AG04450 (cell line): ENCODE results near the gene COA5. TPM values are rescaled to one million over a fixed set of nuclear protein-coding genes. Genes with fewer than 3 reads are reported as not detected.
A peak's percentile ranks its signal among the peaks of the same experiment; 100 is the strongest.

Experiments used
- CTCF ChIA-PET: fragments of 300-600, 350-600 bp; formaldehyde crosslinking; extraction: SDS; loops from one replicate; lab custom pipeline; 2022; ENCODE audit warnings: antibody characterized with exemption, inconsistent platforms; lab: Charles Lee
- POLR2A ChIA-PET: fragments of 350-600 bp; formaldehyde crosslinking; extraction: SDS; loops from one replicate; lab custom pipeline; 2021; ENCODE audit warnings: antibody characterized with exemption, inconsistent platforms; lab: Yijun Ruan, JAX
- DNase-seq: peaks from one replicate; pipeline ENCODE4 v3.0.0-alpha.2; 2011; ENCODE audit warnings: low read depth, low spot score
- H3K27ac ChIP-seq: one replicate; pipeline ENCODE4 v1.5.1; 2012; ENCODE audit warnings: low read depth, low read length, control low read depth
- H3K27me3 ChIP-seq: one replicate; pipeline ENCODE4 v1.6.0; 2012; ENCODE audit warnings: low read length; ENCODE audit not compliant: control insufficient read depth, insufficient read depth
- H3K4me3 ChIP-seq: 2 replicates; pipeline ENCODE4 v1.5.1; 2011; ENCODE audit warnings: mild to moderate bottlenecking, low read depth, low read length, control low read depth
- H3K9me3 ChIP-seq: 2 replicates; pipeline ENCODE4 v1.5.1; 2012; ENCODE audit warnings: low read length; ENCODE audit not compliant: control insufficient read depth, insufficient read depth
- CTCF ChIP-seq: IDR thresholded peaks from 2 replicates; pipeline ENCODE4 v1.5.1; 2011; ENCODE audit warnings: low read depth, low read length, control low read depth, inconsistent platforms
- polyA plus RNA-seq: library from polyadenylated mRNA; depleted of rRNA; stranded (reverse); fragments of >200 nt; gene quantifications from 2 replicates; pipeline ENCODE4 v1.2.3, GENCODE V29; 2011

Gene COA5
- polyA plus RNA-seq, 1 experiment, result 27.4 TPM

- TF ChIP-seq CTCF, result no peak
- H3K27me3 ChIP-seq, result no peaks in the 10 kb centered on the region
- no peak overlapping the region for H3K4me3 ChIP-seq
- no peak for DNase-seq
- no peaks in the 10 kb centered on the region for H3K9me3 ChIP-seq
- H3K27ac ChIP-seq, result peak overlapping the region; percentile 91
- ChIA-PET CTCF (interaction anchor here (1.4 to 2.6 kb wide), 3 partner anchors 10 to 146 kb away, joined by 4 to 14 read pairs (median 8); no protein-coding TSS in a partner anchor), POLR2A (interaction anchor here (0.6 to 0.8 kb wide), 2 partner anchors 10 to 111 kb away, joined by 3 to 4 read pairs; no protein-coding TSS in a partner anchor)
These were observed 49.3 kb downstream of the COA5 start for GRCh38 chr2:98558852-98559530.

- Histone ChIP-seq H3K27me3 (no peaks in the 10 kb centered on the region), H3K4me3 (no peak overlapping the region), H3K27ac (no peak overlapping the region), H3K9me3 (no peaks in the 10 kb centered on the region)
- POLR2A ChIA-PET, result no interaction called here
- no peak for DNase-seq
- CTCF ChIA-PET, result interaction anchor here (0.6 kb wide), 1 partner anchor 40 kb away, joined by 4 read pairs; no protein-coding TSS in a partner anchor
- TF ChIP-seq CTCF, result no peak
These were observed 51.8 kb downstream of the COA5 start for GRCh38 chr2:98556344-98557033.

- TF ChIP-seq CTCF, result no peak
- POLR2A ChIA-PET, result no interaction called here
- no peak for DNase-seq
- H3K4me3 ChIP-seq, result no peak overlapping the region
- no peaks in the 10 kb centered on the region for H3K27me3 ChIP-seq
- H3K27ac ChIP-seq, result no peak overlapping the region
- CTCF ChIA-PET, result no interaction called here
- no peaks in the 10 kb centered on the region for H3K9me3 ChIP-seq
These were observed 52.6 kb downstream of the COA5 start for GRCh38 chr2:98555696-98556095.

- Histone ChIP-seq H3K27ac (no peak overlapping the region), H3K27me3 (no peaks in the 10 kb centered on the region), H3K9me3 (no peaks in the 10 kb centered on the region), H3K4me3 (no peak overlapping the region)
- DNase-seq, result no peak
- no peak for TF ChIP-seq CTCF
- ChIA-PET POLR2A (no interaction called here), CTCF (no interaction called here)
These were observed 54.0 kb downstream of the COA5 start for GRCh38 chr2:98554116-98554861.
